Mucosa of rectum (tissue), 2 donors: ENCODE results near the gene PEX10.

ENCODE experiments used
- H3K27ac ChIP-seq, 2 donors: one replicate each; pipeline ENCODE4 v1.7.0; 2013; ENCODE audit warnings: inconsistent platforms in 2 of 2, low read depth in 2 of 2, low read length in 2 of 2
- H3K27me3 ChIP-seq, 2 donors: one replicate each; pipeline ENCODE4 v1.7.0; 2013; ENCODE audit warnings: low read length in 2 of 2; ENCODE audit not compliant: control insufficient read depth in 2 of 2, insufficient read depth in 2 of 2
- H3K36me3 ChIP-seq, 2 donors: one replicate each; pipeline ENCODE4 v1.7.0; 2013; ENCODE audit warnings: low read length in 2 of 2; ENCODE audit not compliant: control insufficient read depth in 2 of 2, insufficient read depth in 2 of 2
- H3K4me1 ChIP-seq, 2 donors: one replicate each; pipeline ENCODE4 v1.7.0; 2013; ENCODE audit warnings: low read length in 2 of 2, mild to moderate bottlenecking in 1 of 2; ENCODE audit not compliant: control insufficient read depth in 2 of 2, insufficient read depth in 2 of 2
- H3K4me3 ChIP-seq, 2 donors: one replicate each; pipeline ENCODE4 v1.7.0; 2013; ENCODE audit warnings: low read length in 2 of 2
- H3K9ac ChIP-seq, 2 donors: one replicate each; pipeline ENCODE4 v1.7.0; 2013; ENCODE audit warnings: low read length in 2 of 2, low read depth in 1 of 2, mild to moderate bottlenecking in 1 of 2
- H3K9me3 ChIP-seq, 2 donors: one replicate each; pipeline ENCODE4 v1.7.0; 2013; ENCODE audit warnings: low read length in 2 of 2; ENCODE audit not compliant: control insufficient read depth in 2 of 2
- donor health status: healthy.
- donor health status: Normal muscosa, but diverticular disease.

The PEX10 gene

GRCh38 chr1:2415801-2416208 is 3.4 kb upstream of the PEX10 start:
- Histone ChIP-seq H3K9me3 (no peaks in the 10 kb centered on the region), H3K27ac (peak overlapping the region; percentile 84 to 90), H3K4me3 (peak overlapping the region; percentile 70 to 71), H3K27me3 (no peaks in the 10 kb centered on the region), H3K36me3 (no peaks in the 10 kb centered on the region), H3K4me1 (peaks cover 41 to 42% of the 10 kb centered on the region in 2 donors), H3K9ac (peak overlapping the region; percentile 63 to 80)

GRCh38 chr1:2415337-2415736 is 3.0 kb upstream of the PEX10 start:
- Histone ChIP-seq H3K27me3 (no peaks in the 10 kb centered on the region), H3K9ac (peak overlapping the region; percentile 63 to 80), H3K36me3 (no peaks in the 10 kb centered on the region), H3K4me1 (peaks cover 41 to 42% of the 10 kb centered on the region in 2 donors), H3K9me3 (no peaks in the 10 kb centered on the region), H3K4me3 (peak overlapping the region; percentile 70 to 71), H3K27ac (peak overlapping the region; percentile 84 to 90)

- Histone ChIP-seq H3K9ac (peak overlapping the region; percentile 74 to 94), H3K4me3 (peak overlapping the region; percentile 57 to 78), H3K4me1 (peaks cover 41 to 42% of the 10 kb centered on the region in 2 donors), H3K36me3 (no peaks in the 10 kb centered on the region), H3K27me3 (no peaks in the 10 kb centered on the region), H3K9me3 (no peaks in the 10 kb centered on the region), H3K27ac (peak overlapping the region; percentile 92 to 95)
Measured at GRCh38 chr1:2414297-2414958, 2.1 kb upstream of the PEX10 start.

GRCh38 chr1:2413495-2414296 is 1.3 kb upstream of the PEX10 start:
- Histone ChIP-seq H3K4me3 (peak overlapping the region; percentile 78 to 85), H3K36me3 (no peaks in the 10 kb centered on the region), H3K27ac (peak overlapping the region; percentile 92 to 95), H3K9ac (peak overlapping the region; percentile 74 to 94), H3K9me3 (no peaks in the 10 kb centered on the region), H3K27me3 (no peaks in the 10 kb centered on the region), H3K4me1 (peaks cover 41 to 42% of the 10 kb centered on the region in 2 donors)

GRCh38 chr1:2412773-2413494 is 570 bp upstream of the PEX10 start:
- no peaks in the 10 kb centered on the region for H3K27me3 ChIP-seq
- H3K4me1 ChIP-seq, result peaks cover 41 to 42% of the 10 kb centered on the region in 2 donors
- H3K27ac ChIP-seq, result peak overlapping the region; percentile 92 to 95
- H3K9ac ChIP-seq, result peak overlapping the region; percentile 72 to 94
- H3K36me3 ChIP-seq, result no peaks in the 10 kb centered on the region
- no peaks in the 10 kb centered on the region for H3K9me3 ChIP-seq
- H3K4me3 ChIP-seq, result peak overlapping the region; percentile 78 to 85

- Histone ChIP-seq H3K4me1 (peaks cover 39 to 41% of the 10 kb centered on the region in 2 donors), H3K36me3 (peaks cover 3 to 5% of the 10 kb centered on the region in 2 donors), H3K9ac (peak overlapping the region; percentile 76 to 92), H3K27me3 (no peaks in the 10 kb centered on the region), H3K4me3 (peak overlapping the region; percentile 76 to 85), H3K9me3 (no peaks in the 10 kb centered on the region), H3K27ac (peak overlapping the region; percentile 88 to 95)
Measured at GRCh38 chr1:2411801-2412394, 466 bp downstream of the PEX10 start.

GRCh38 chr1:2409745-2410144 is 2.6 kb downstream of the PEX10 start:
- Histone ChIP-seq H3K4me1 (peaks cover 22 to 23% of the 10 kb centered on the region in 2 donors), H3K4me3 (no peak overlapping the region), H3K27me3 (no peaks in the 10 kb centered on the region), H3K9me3 (no peaks in the 10 kb centered on the region), H3K36me3 (peaks cover 16 to 22% of the 10 kb centered on the region in 2 donors), H3K27ac (no peak overlapping the region), H3K9ac (no peak overlapping the region)

GRCh38 chr1:2408859-2409276 is 3.5 kb downstream of the PEX10 start:
- Histone ChIP-seq H3K27ac (no peak overlapping the region), H3K27me3 (no peaks in the 10 kb centered on the region), H3K9ac (no peak overlapping the region), H3K36me3 (peaks cover 24 to 31% of the 10 kb centered on the region in 2 donors), H3K4me3 (no peak overlapping the region), H3K9me3 (no peaks in the 10 kb centered on the region), H3K4me1 (peaks cover 15 to 17% of the 10 kb centered on the region in 2 donors)

GRCh38 chr1:2408456-2408855 is 3.9 kb downstream of the PEX10 start:
- H3K36me3 ChIP-seq, result peaks cover 26 to 32% of the 10 kb centered on the region in 2 donors
- H3K27ac ChIP-seq, result no peak overlapping the region
- H3K4me3 ChIP-seq, result no peak overlapping the region
- no peaks in the 10 kb centered on the region for H3K9me3 ChIP-seq
- H3K4me1 ChIP-seq, result peaks cover 11 to 13% of the 10 kb centered on the region in 2 donors
- H3K27me3 ChIP-seq, result no peaks in the 10 kb centered on the region
- H3K9ac ChIP-seq, result no peak overlapping the region
